ENCODE data around the gene VMAC.

VMAC gene

GRCh38 chr19:5952193-5953029 is 47.7 kb downstream of the VMAC start:
- no peak overlapping the region for H2AK5ac ChIP-seq (ENCODE audit: low read depth, low read length)
- no peak overlapping the region for H3K4me3 ChIP-seq (ENCODE audit: low read length in 2 of 2)
- no peak overlapping the region for H4K91ac ChIP-seq (ENCODE audit: low read depth, low read length, poor library complexity)
- no peak overlapping the region for H2BK120ac ChIP-seq (ENCODE audit: low read depth, low read length)
- peaks cover 14% of the 10 kb centered on the region for H3K79me1 ChIP-seq (ENCODE audit: low read depth, low read length)
- peaks cover 36 to 42% of the 10 kb centered on the region in 2 donors for H3K4me1 ChIP-seq (ENCODE audit: control insufficient read depth in 2 of 2, insufficient read depth in 1 of 2, low read depth in 1 of 2, low read length in 2 of 2)
- H3K9ac ChIP-seq (ENCODE audit: low read depth, low read length, poor library complexity): no peak overlapping the region
- H3K27me3 ChIP-seq (ENCODE audit: control insufficient read depth in 3 of 3, insufficient read depth in 3 of 3, low read depth in 1 of 3, low read length in 3 of 3): no peaks in the 10 kb centered on the region
- H2BK12ac ChIP-seq (ENCODE audit: low read length): no peak overlapping the region
- H3K9me3 ChIP-seq (replicated peaks in 1 of 2; ENCODE audit: control insufficient read depth in 2 of 2, insufficient read depth in 1 of 2, low read depth in 1 of 2, low read length in 2 of 2): no peaks in the 10 kb centered on the region
- no peak overlapping the region for H2BK15ac ChIP-seq (ENCODE audit: low read length)
- H3K27ac ChIP-seq (replicated peaks; ENCODE audit: low read length): no peak overlapping the region
- no CpG with 5 or more reads among the region's 18 CpGs for whole genome bisulfite sequencing, 2 donors (ENCODE audit: extremely low coverage in 2 of 2, insufficient read length in 2 of 2, insufficient replicate concordance in 1 of 2)
- no peak overlapping the region for H3K18ac ChIP-seq (ENCODE audit: low read length)
- no peak overlapping the region for H3K4me2 ChIP-seq (ENCODE audit: insufficient read depth, low read length, poor library complexity, severe bottlenecking)
- peaks cover 0 to 34% of the 10 kb centered on the region in 2 donors for H3K36me3 ChIP-seq (replicated peaks in 1 of 2; ENCODE audit: control insufficient read depth in 2 of 2, insufficient read depth in 2 of 2, low read length in 2 of 2)
- no peak overlapping the region for H4K8ac ChIP-seq (ENCODE audit: low read depth, low read length)
- H2BK5ac ChIP-seq (ENCODE audit: low read length): no peak overlapping the region
- no peak overlapping the region for H3K4ac ChIP-seq (ENCODE audit: low read length)
- DNase-seq (ENCODE audit: low spot score): no peak
- H3K23ac ChIP-seq (ENCODE audit: low read depth, low read length, poor library complexity): peak overlapping the region; percentile 5
- no peak overlapping the region for H2AFZ ChIP-seq (ENCODE audit: low read length)
- H3K14ac ChIP-seq (ENCODE audit: low read length): no peak overlapping the region

DNA sequence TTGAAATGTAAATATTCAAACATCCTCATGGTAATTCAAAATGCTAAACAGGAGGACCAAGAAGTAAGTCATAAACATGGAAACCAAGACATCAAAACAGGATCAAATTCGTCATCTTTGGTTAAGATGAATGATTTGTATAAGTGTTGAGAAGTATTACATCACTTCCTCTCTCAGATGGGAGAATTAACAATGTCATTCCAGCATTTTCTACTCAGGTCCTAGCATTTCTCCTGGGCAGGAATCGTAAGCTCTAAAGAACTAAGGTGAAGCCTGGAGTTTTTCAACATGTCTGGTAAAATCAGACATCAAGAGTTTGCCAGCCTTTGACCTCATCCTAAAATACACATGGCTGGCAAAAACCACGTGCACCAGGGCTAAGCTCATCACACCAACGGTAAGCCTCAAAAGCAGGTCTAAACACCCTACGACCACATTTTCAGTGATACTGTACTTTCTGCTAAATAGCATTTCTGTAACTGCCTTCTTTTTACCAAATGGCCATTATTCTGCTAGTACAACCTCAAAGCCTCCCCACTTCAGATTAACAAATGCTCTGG is 48.4 kb downstream of the VMAC start:
- Histone ChIP-seq H3K4me1 (ENCODE audit: control insufficient read depth in 2 of 2, insufficient read depth in 1 of 2, low read depth in 1 of 2, low read length in 2 of 2) (peaks cover 38 to 42% of the 10 kb centered on the region in 2 donors), H3K18ac (ENCODE audit: low read length) (no peak overlapping the region), H2BK5ac (ENCODE audit: low read length) (no peak overlapping the region), H4K8ac (ENCODE audit: low read depth, low read length) (no peak overlapping the region), H3K4me3 (ENCODE audit: low read length in 2 of 2) (no peak overlapping the region), H3K79me1 (ENCODE audit: low read depth, low read length) (peaks cover 12% of the 10 kb centered on the region), H2BK15ac (ENCODE audit: low read length) (no peak overlapping the region), H2BK120ac (ENCODE audit: low read depth, low read length) (no peak overlapping the region), H3K27me3 (ENCODE audit: control insufficient read depth in 3 of 3, insufficient read depth in 3 of 3, low read depth in 1 of 3, low read length in 3 of 3) (no peaks in the 10 kb centered on the region), H3K23ac (ENCODE audit: low read depth, low read length, poor library complexity) (no peak overlapping the region), H2BK12ac (ENCODE audit: low read length) (no peak overlapping the region), H2AFZ (ENCODE audit: low read length) (no peak overlapping the region), H3K36me3 (replicated peaks in 1 of 2; ENCODE audit: control insufficient read depth in 2 of 2, insufficient read depth in 2 of 2, low read length in 2 of 2) (peaks cover 0 to 31% of the 10 kb centered on the region in 2 donors), H3K14ac (ENCODE audit: low read length) (no peak overlapping the region), H4K91ac (ENCODE audit: low read depth, low read length, poor library complexity) (no peak overlapping the region), H3K4me2 (ENCODE audit: insufficient read depth, low read length, poor library complexity, severe bottlenecking) (no peak overlapping the region), H2AK5ac (ENCODE audit: low read depth, low read length) (no peak overlapping the region), H3K9me3 (replicated peaks in 1 of 2; ENCODE audit: control insufficient read depth in 2 of 2, insufficient read depth in 1 of 2, low read depth in 1 of 2, low read length in 2 of 2) (no peaks in the 10 kb centered on the region), H3K27ac (replicated peaks; ENCODE audit: low read length) (no peak overlapping the region), H3K4ac (ENCODE audit: low read length) (no peak overlapping the region), H3K9ac (ENCODE audit: low read depth, low read length, poor library complexity) (no peak overlapping the region)
- WGBS, 2 donors (ENCODE audit: extremely low coverage in 2 of 2, insufficient read length in 2 of 2, insufficient replicate concordance in 1 of 2): no CpG with 5 or more reads among the region's 5 CpGs
- no peak for DNase-seq (ENCODE audit: low spot score)

GRCh38 chr19:5953680-5954213 is 49.1 kb downstream of the VMAC start:
- no peak overlapping the region for H3K23ac ChIP-seq (ENCODE audit: low read depth, low read length, poor library complexity)
- H3K4me1 ChIP-seq (ENCODE audit: control insufficient read depth in 2 of 2, insufficient read depth in 1 of 2, low read depth in 1 of 2, low read length in 2 of 2): peaks cover 44 to 49% of the 10 kb centered on the region in 2 donors
- H2BK15ac ChIP-seq (ENCODE audit: low read length): no peak overlapping the region
- no peak overlapping the region for H2BK5ac ChIP-seq (ENCODE audit: low read length)
- no peak overlapping the region for H3K27ac ChIP-seq (replicated peaks; ENCODE audit: low read length)
- no peak overlapping the region for H2BK12ac ChIP-seq (ENCODE audit: low read length)
- no peak overlapping the region for H3K4me3 ChIP-seq (ENCODE audit: low read length in 2 of 2)
- peaks cover 12% of the 10 kb centered on the region for H3K79me1 ChIP-seq (ENCODE audit: low read depth, low read length)
- WGBS, 2 donors (ENCODE audit: extremely low coverage in 2 of 2, insufficient read length in 2 of 2, insufficient replicate concordance in 1 of 2): no CpG with 5 or more reads among the region's 17 CpGs
- H2AK5ac ChIP-seq (ENCODE audit: low read depth, low read length): no peak overlapping the region
- H3K14ac ChIP-seq (ENCODE audit: low read length): no peak overlapping the region
- no peak overlapping the region for H3K4me2 ChIP-seq (ENCODE audit: insufficient read depth, low read length, poor library complexity, severe bottlenecking)
- no peaks in the 10 kb centered on the region for H3K27me3 ChIP-seq (ENCODE audit: control insufficient read depth in 3 of 3, insufficient read depth in 3 of 3, low read depth in 1 of 3, low read length in 3 of 3)
- H3K36me3 ChIP-seq (replicated peaks in 1 of 2; ENCODE audit: control insufficient read depth in 2 of 2, insufficient read depth in 2 of 2, low read length in 2 of 2): peaks cover 0 to 31% of the 10 kb centered on the region in 2 donors
- DNase-seq (ENCODE audit: low spot score): no peak
- H3K9me3 ChIP-seq (replicated peaks in 1 of 2; ENCODE audit: control insufficient read depth in 2 of 2, insufficient read depth in 1 of 2, low read depth in 1 of 2, low read length in 2 of 2): no peaks in the 10 kb centered on the region
- no peak overlapping the region for H4K8ac ChIP-seq (ENCODE audit: low read depth, low read length)
- H4K91ac ChIP-seq (ENCODE audit: low read depth, low read length, poor library complexity): no peak overlapping the region
- H3K4ac ChIP-seq (ENCODE audit: low read length): no peak overlapping the region
- H3K9ac ChIP-seq (ENCODE audit: low read depth, low read length, poor library complexity): no peak overlapping the region
- H2AFZ ChIP-seq (ENCODE audit: low read length): no peak overlapping the region
- H2BK120ac ChIP-seq (ENCODE audit: low read depth, low read length): no peak overlapping the region
- no peak overlapping the region for H3K18ac ChIP-seq (ENCODE audit: low read length)

- H4K91ac ChIP-seq (ENCODE audit: low read depth, low read length, poor library complexity): no peak overlapping the region
Measured at GRCh38 chr19:5954293-5954692, 49.6 kb downstream of the VMAC start.

More at GRCh38 chr19:5954293-5954692, 49.6 kb downstream of the VMAC start:
- no peak overlapping the region for H3K18ac ChIP-seq (ENCODE audit: low read length)
- H3K27ac ChIP-seq (replicated peaks; ENCODE audit: low read length): no peak overlapping the region
- H2BK5ac ChIP-seq (ENCODE audit: low read length): no peak overlapping the region
- H3K79me1 ChIP-seq (ENCODE audit: low read depth, low read length): peaks cover 13% of the 10 kb centered on the region
- no peak overlapping the region for H2AFZ ChIP-seq (ENCODE audit: low read length)
- no peak overlapping the region for H3K4ac ChIP-seq (ENCODE audit: low read length)
- peaks cover 44 to 54% of the 10 kb centered on the region in 2 donors for H3K4me1 ChIP-seq (ENCODE audit: control insufficient read depth in 2 of 2, insufficient read depth in 1 of 2, low read depth in 1 of 2, low read length in 2 of 2)
- H4K8ac ChIP-seq (ENCODE audit: low read depth, low read length): no peak overlapping the region
- no peak for DNase-seq (ENCODE audit: low spot score)
- H3K23ac ChIP-seq (ENCODE audit: low read depth, low read length, poor library complexity): no peak overlapping the region
- H3K9me3 ChIP-seq (replicated peaks in 1 of 2; ENCODE audit: control insufficient read depth in 2 of 2, insufficient read depth in 1 of 2, low read depth in 1 of 2, low read length in 2 of 2): no peaks in the 10 kb centered on the region
- H3K14ac ChIP-seq (ENCODE audit: low read length): no peak overlapping the region
- H2BK12ac ChIP-seq (ENCODE audit: low read length): no peak overlapping the region
- no peak overlapping the region for H2BK15ac ChIP-seq (ENCODE audit: low read length)
- H3K4me3 ChIP-seq (ENCODE audit: low read length in 2 of 2): no peak overlapping the region
- no CpG with 5 or more reads among the region's 6 CpGs for WGBS, 2 donors (ENCODE audit: extremely low coverage in 2 of 2, insufficient read length in 2 of 2, insufficient replicate concordance in 1 of 2)
- H3K4me2 ChIP-seq (ENCODE audit: insufficient read depth, low read length, poor library complexity, severe bottlenecking): no peak overlapping the region
- no peaks in the 10 kb centered on the region for H3K27me3 ChIP-seq (ENCODE audit: control insufficient read depth in 3 of 3, insufficient read depth in 3 of 3, low read depth in 1 of 3, low read length in 3 of 3)
- no peak overlapping the region for H2AK5ac ChIP-seq (ENCODE audit: low read depth, low read length)
- H3K9ac ChIP-seq (ENCODE audit: low read depth, low read length, poor library complexity): no peak overlapping the region
- no peak overlapping the region for H2BK120ac ChIP-seq (ENCODE audit: low read depth, low read length)
- peaks cover 0 to 30% of the 10 kb centered on the region in 2 donors for H3K36me3 ChIP-seq (replicated peaks in 1 of 2; ENCODE audit: control insufficient read depth in 2 of 2, insufficient read depth in 2 of 2, low read length in 2 of 2)
